BE2C (cell line): Measurements from ENCODE around the gene ERGIC2.

ENCODE experiments used
- DNase-seq: peaks from one replicate; pipeline ENCODE4 v3.0.0-alpha.2; 2020
- H3K27me3 ChIP-seq: fragments of 250-450 bp; sonication (Bioruptor Pico); 2 replicates; pipeline ENCODE4 v1.5.1; 2020; ENCODE audit warnings: mild to moderate bottlenecking
- H3K36me3 ChIP-seq: fragments of 250-450 bp; sonication (Bioruptor Pico); 2 replicates; pipeline ENCODE4 v1.5.1; 2020; ENCODE audit warnings: mild to moderate bottlenecking
- H3K4me1 ChIP-seq: fragments of 250-450 bp; sonication (Bioruptor Pico); 2 replicates; pipeline ENCODE4 v1.5.1; 2020
- H3K4me3 ChIP-seq: 2 replicates; pipeline ENCODE4 v1.5.1; 2011; ENCODE audit warnings: low read depth, low read length
- H3K9me3 ChIP-seq: fragments of 250-450 bp; sonication (Bioruptor Pico); 2 replicates; pipeline ENCODE4 v1.5.1; 2020
- CTCF ChIP-seq: IDR thresholded peaks from 2 replicates; pipeline ENCODE4 v1.5.1; 2012; ENCODE audit warnings: mild to moderate bottlenecking, low read depth, low read length

ERGIC2 gene

GRCh38 chr12:29316752-29317151, 64.2 kb downstream of the ERGIC2 start:
- no peak for TF ChIP-seq CTCF
- Histone ChIP-seq H3K4me1 (peaks cover 19% of the 10 kb centered on the region), H3K36me3 (no peaks in the 10 kb centered on the region), H3K9me3 (no peaks in the 10 kb centered on the region), H3K4me3 (no peak overlapping the region), H3K27me3 (no peaks in the 10 kb centered on the region)
- no peak for DNase-seq

DNA sequence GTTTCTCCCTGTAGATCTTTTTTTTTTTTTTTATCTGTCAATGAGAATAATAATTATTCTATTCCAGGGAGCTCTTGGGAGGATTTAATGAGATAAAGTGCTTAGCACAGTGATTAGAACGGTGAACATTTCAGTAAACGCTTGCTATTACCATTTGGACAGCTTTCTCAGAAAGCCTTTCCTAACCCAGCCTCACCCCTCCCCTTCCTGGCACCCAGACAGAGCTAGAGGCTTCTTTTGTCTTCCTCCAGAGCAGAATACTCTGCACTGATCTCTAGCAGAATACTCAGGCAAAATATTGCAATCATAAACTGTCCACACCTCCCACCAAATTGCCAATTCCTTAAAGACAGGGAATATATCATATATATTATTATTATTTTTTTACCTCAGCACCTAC, 66.6 kb downstream of the ERGIC2 start:
- H3K9me3 ChIP-seq: no peaks in the 10 kb centered on the region
- no peak for TF ChIP-seq CTCF
- no peak for DNase-seq
- H3K36me3 ChIP-seq: 0 out of 2 replicates have a peak, but pooled peaks cover 2% of the 10 kb centered on the region
- no peak overlapping the region for H3K4me3 ChIP-seq
- peaks cover 19% of the 10 kb centered on the region for H3K4me1 ChIP-seq
- H3K27me3 ChIP-seq: no peaks in the 10 kb centered on the region

DNA sequence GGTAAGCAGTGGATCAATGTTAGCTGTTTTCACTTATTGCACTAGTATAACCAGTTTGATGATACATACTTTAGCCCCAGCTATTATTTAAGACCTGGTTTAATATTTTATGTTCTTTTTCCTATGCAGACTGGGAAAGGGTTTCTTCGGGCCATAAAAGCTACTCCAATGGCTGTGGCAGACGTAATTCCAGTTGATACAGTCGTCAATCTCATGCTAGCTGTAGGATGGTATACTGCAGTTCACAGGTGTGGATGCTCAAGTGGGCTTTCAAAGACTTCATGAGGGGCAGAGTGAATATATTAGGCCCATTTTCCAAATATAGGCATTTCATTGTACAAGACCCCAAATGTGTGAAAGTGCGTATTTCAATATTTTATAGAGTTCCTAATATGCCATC, 70.1 kb downstream of the ERGIC2 start:
- Histone ChIP-seq H3K27me3 (no peaks in the 10 kb centered on the region), H3K4me3 (no peak overlapping the region), H3K9me3 (no peaks in the 10 kb centered on the region), H3K4me1 (peaks cover 12% of the 10 kb centered on the region), H3K36me3 (0 out of 2 replicates have a peak, but pooled peaks cover 2% of the 10 kb centered on the region)
- DNase-seq: no peak
- TF ChIP-seq CTCF: no peak

DNA sequence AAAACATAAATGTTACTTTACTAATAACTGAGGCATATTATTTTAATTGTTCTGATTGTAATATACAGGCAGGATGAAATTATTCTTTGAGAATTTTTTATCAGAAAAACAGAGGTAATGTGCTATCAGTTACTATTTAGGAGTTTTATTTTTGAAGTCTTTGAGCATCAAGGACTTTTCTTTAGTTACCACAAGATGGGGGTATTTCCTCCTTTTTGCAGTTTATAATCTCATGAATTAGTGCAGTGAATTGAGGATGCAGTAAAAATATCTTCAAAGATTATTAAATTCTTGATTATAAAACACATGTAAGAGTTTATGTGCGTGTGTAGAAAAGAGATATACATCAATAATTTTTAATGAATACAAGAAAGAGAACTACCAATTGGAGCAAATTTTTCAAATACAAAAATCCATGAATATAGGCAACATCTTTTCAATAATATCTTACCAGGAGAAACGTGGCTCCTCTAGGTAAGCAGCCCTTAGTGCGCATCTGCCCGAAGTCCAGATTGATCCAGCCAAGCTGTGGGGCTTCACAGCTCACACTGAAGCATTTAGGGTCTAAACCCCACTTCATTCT, 71.6 kb downstream of the ERGIC2 start:
- Histone ChIP-seq H3K4me1 (no peaks in the 10 kb centered on the region), H3K27me3 (no peaks in the 10 kb centered on the region), H3K9me3 (no peaks in the 10 kb centered on the region), H3K36me3 (0 out of 2 replicates have a peak, but pooled peaks cover 2% of the 10 kb centered on the region), H3K4me3 (no peak overlapping the region)
- TF ChIP-seq CTCF: peak; percentile 43
- no peak for DNase-seq

- Histone ChIP-seq H3K36me3 (0 out of 2 replicates have a peak, but pooled peaks cover 2% of the 10 kb centered on the region), H3K9me3 (no peaks in the 10 kb centered on the region), H3K27me3 (no peaks in the 10 kb centered on the region), H3K4me3 (no peak overlapping the region), H3K4me1 (peaks cover 4% of the 10 kb centered on the region; the same call in 1 of the 2 replicates)
- DNase-seq: no peak
- no peak for TF ChIP-seq CTCF
Observed at GRCh38 chr12:29306682-29307081, 74.3 kb downstream of the ERGIC2 start.

- no peak for DNase-seq
- H3K4me3 ChIP-seq: no peak overlapping the region
- H3K9me3 ChIP-seq: no peaks in the 10 kb centered on the region
- 0 out of 2 replicates have a peak, but pooled peaks cover 2% of the 10 kb centered on the region for H3K36me3 ChIP-seq
- TF ChIP-seq CTCF: no peak
- no peaks in the 10 kb centered on the region for H3K27me3 ChIP-seq
- H3K4me1 ChIP-seq: peaks cover 4% of the 10 kb centered on the region; the same call in 1 of the 2 replicates
Observed at GRCh38 chr12:29306266-29306665, 74.7 kb downstream of the ERGIC2 start.
